GM19467 (cell line): ENCODE results near the gene MKNK2.

Experiments used
- ATAC-seq: cut with Tn5 transposase; IDR thresholded peaks from one replicate; pipeline ENCODE4 v1.9.1; 2021; ENCODE audit warnings: mild to moderate bottlenecking, moderate library complexity; ENCODE audit not compliant: unreplicated experiment

MKNK2 gene

GRCh38 chr19:2033115-2033824 is 17.8 kb downstream of the MKNK2 start:
- ATAC-seq: no peak

GRCh38 chr19:2032296-2032941 is 18.6 kb downstream of the MKNK2 start:
- no peak for ATAC-seq

- no peak for ATAC-seq
These were observed 23.7 kb downstream of the MKNK2 start for GRCh38 chr19:2027361-2027760.

GRCh38 chr19:2026770-2027169 is 24.3 kb downstream of the MKNK2 start:
- no peak for ATAC-seq

- ATAC-seq: no peak
These were observed 28.8 kb downstream of the MKNK2 start for GRCh38 chr19:2022289-2022688.

GRCh38 chr19:2021453-2022140 is 29.4 kb downstream of the MKNK2 start:
- no peak for ATAC-seq

- no peak for ATAC-seq
These were observed 32.3 kb downstream of the MKNK2 start for GRCh38 chr19:2018752-2019151.

GRCh38 chr19:2016041-2016807 is 34.8 kb downstream of the MKNK2 start:
- ATAC-seq: no peak

- ATAC-seq: no peak
These were observed 35.5 kb downstream of the MKNK2 start, which contains the start of gene BTBD2 for GRCh38 chr19:2015608-2015950. TSS of gene BTBD2 (minus strand) at chr19:2015714. CDS start at chr19:2015703, 11 bp downstream.

GRCh38 chr19:2014731-2015607 is 36.1 kb downstream of the MKNK2 start:
- ATAC-seq: no peak

GRCh38 chr19:2014131-2014571 is 36.9 kb downstream of the MKNK2 start:
- no peak for ATAC-seq

- ATAC-seq: no peak
These were observed 37.4 kb downstream of the MKNK2 start for GRCh38 chr19:2013683-2013961.

GRCh38 chr19:2012941-2013682 is 37.9 kb downstream of the MKNK2 start:
- ATAC-seq: no peak

- no peak for ATAC-seq
These were observed 39.9 kb downstream of the MKNK2 start for GRCh38 chr19:2011169-2011568.

GRCh38 chr19:2010135-2010668 is 40.8 kb downstream of the MKNK2 start:
- ATAC-seq: no peak

GRCh38 chr19:2003874-2004273 is 47.2 kb downstream of the MKNK2 start:
- ATAC-seq: no peak

- no peak for ATAC-seq
These were observed 51.1 kb downstream of the MKNK2 start for GRCh38 chr19:1999856-2000515.

GRCh38 chr19:1998712-1999708 is 52.0 kb downstream of the MKNK2 start:
- no peak for ATAC-seq
